CD4-positive, alpha-beta memory T cell (primary cell): Measurements from ENCODE around the gene SULT4A1. TPM values are rescaled to one million over a fixed set of nuclear protein-coding genes. Genes with fewer than 3 reads are reported as not detected.
"Not testable (repeated sequence)": the region's sequence is repeated elsewhere in the genome, so short reads cannot be mapped to it uniquely, and the experiment has no call there.

ENCODE experiments used
- CTCF ChIA-PET: fragments of 350-600 bp; sonication (Branson Sonifier 250); formaldehyde crosslinking; loops from one replicate; lab custom pipeline; 2021; ENCODE audit warnings: inconsistent platforms; ENCODE audit not compliant: partially characterized antibody; lab: Charles Lee
- POLR2A ChIA-PET: fragments of 350-600 bp; sonication (Branson Sonifier 250); formaldehyde crosslinking; loops from one replicate; lab custom pipeline; 2021; ENCODE audit not compliant: partially characterized antibody; lab: Charles Lee
- DNase-seq, 5 donors: peaks; one replicate each; pipeline versions ENCODE4 v3.0.0 to v3.0.0-alpha.2; 2020 to 2022; ENCODE audit warnings: mixed read lengths in 1 of 5
- H3K27ac ChIP-seq: one replicate; pipeline ENCODE4 v1.7.0; 2013; ENCODE audit warnings: low read depth, low read length
- H3K27me3 ChIP-seq: 2 replicates; pipeline ENCODE4 v1.7.0; 2013; ENCODE audit warnings: mild to moderate bottlenecking, low read length, moderate library complexity; ENCODE audit not compliant: insufficient read depth
- H3K36me3 ChIP-seq: 2 replicates; pipeline ENCODE4 v1.7.0; 2013; ENCODE audit warnings: mild to moderate bottlenecking, low read length, moderate library complexity; ENCODE audit not compliant: insufficient read depth
- H3K4me1 ChIP-seq: 2 replicates; pipeline ENCODE4 v1.7.0; 2013; ENCODE audit warnings: mild to moderate bottlenecking, low read length, moderate library complexity; ENCODE audit not compliant: insufficient read depth
- H3K4me3 ChIP-seq, 2 donors: one replicate each; pipeline ENCODE4 v1.7.0; 2013; ENCODE audit warnings: low read length in 2 of 2, mild to moderate bottlenecking in 1 of 2
- H3K9me3 ChIP-seq, 2 donors: one replicate each; pipeline ENCODE4 v1.7.0; 2013; ENCODE audit warnings: low read length in 2 of 2, control low read depth in 1 of 2; ENCODE audit not compliant: control insufficient read depth in 1 of 2
- H3K27ac Mint-ChIP-seq, 7 donors: one replicate each; pipeline ENCODE4 v1.8.0; 2020 to 2021; ENCODE audit warnings: mixed read lengths in 7 of 7, mild to moderate bottlenecking in 6 of 7, inconsistent platforms in 3 of 7, moderate library complexity in 3 of 7
- H3K27me3 Mint-ChIP-seq, 2 donors: one replicate each; pipeline ENCODE4 v1.8.0; 2020 to 2021; ENCODE audit warnings: mixed read lengths in 2 of 2
- H3K36me3 Mint-ChIP-seq, 2 donors: one replicate each; pipeline ENCODE4 v1.8.0; 2020 to 2021; ENCODE audit warnings: mixed read lengths in 2 of 2, inconsistent platforms in 1 of 2, mild to moderate bottlenecking in 1 of 2
- H3K4me1 Mint-ChIP-seq, 4 donors: one replicate each; pipeline ENCODE4 v1.8.0; 2020 to 2021; ENCODE audit warnings: mixed read lengths in 4 of 4, mild to moderate bottlenecking in 1 of 4
- H3K4me3 Mint-ChIP-seq, 8 donors: one replicate each; pipeline ENCODE4 v1.8.0; 2020 to 2021; ENCODE audit warnings: mixed read lengths in 8 of 8, mild to moderate bottlenecking in 7 of 8, moderate library complexity in 6 of 8, inconsistent platforms in 3 of 8
- H3K9me3 Mint-ChIP-seq, 8 donors: one replicate each; pipeline ENCODE4 v1.8.0; 2020 to 2021; ENCODE audit warnings: mixed read lengths in 8 of 8, mild to moderate bottlenecking in 5 of 8, inconsistent platforms in 3 of 8, moderate library complexity in 1 of 8
- intact Hi-C: fragments of 100-400 bp; cut with micrococcal nuclease; formaldehyde crosslinking; loops from one replicate; pipeline ENCODE4 v1.15.1; 2023
- polyA plus RNA-seq, 2 donors: library from polyadenylated mRNA; unstranded; fragments of 300-500 nt; fragmentation: Illumina TruSeq; gene quantifications; one replicate each; pipeline ENCODE4 v1.2.3, GENCODE V29; 2021
- total RNA-seq, 2 experiments: library from RNA; stranded (reverse); gene quantifications; one replicate each; pipeline ENCODE4 v1.2.3, GENCODE V29; 2021

SULT4A1 gene
- total and polyA plus RNA-seq, 4 experiments from 2014 or later: not detected

DNA sequence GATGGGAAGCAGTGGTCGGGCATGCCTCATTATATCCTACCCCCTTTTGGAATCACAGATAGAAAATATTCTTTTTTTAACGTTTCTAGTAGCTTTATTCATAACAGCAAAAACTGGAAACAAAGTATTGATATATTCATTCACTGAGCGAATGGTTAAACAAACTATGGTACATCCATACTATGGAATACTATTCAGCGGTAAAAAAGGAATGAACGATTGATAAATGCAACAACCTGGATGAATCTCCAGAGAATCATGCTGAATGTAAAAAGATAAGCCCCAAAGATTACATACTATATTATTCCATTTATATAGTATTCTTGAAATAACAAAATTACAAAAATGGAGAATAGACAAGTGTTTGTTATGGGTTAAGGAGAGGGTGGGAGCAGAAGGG, 7.5 kb upstream of the SULT4A1 start:
- Mint-ChIP-seq H3K27ac (no peak overlapping the region), H3K27me3 (peaks cover 20 to 29% of the 10 kb centered on the region in 2 donors), H3K36me3 (no peaks in the 10 kb centered on the region), H3K9me3 (peaks cover 0 to 30% (median 10%) of the 10 kb centered on the region in 8 donors), H3K4me1 (no peaks in the 10 kb centered on the region), H3K4me3 (no peak overlapping the region)
- no peak overlapping the region for H3K27ac ChIP-seq
- H3K36me3 ChIP-seq: no peaks in the 10 kb centered on the region
- H3K27me3 ChIP-seq: peaks cover 5% of the 10 kb centered on the region
- DNase-seq: no peak
- CTCF ChIA-PET: interaction anchor here (1.4 kb wide), 1 partner anchor 13 kb away, joined by 4 read pairs; no protein-coding TSS in a partner anchor
- no peaks in the 10 kb centered on the region for H3K4me1 ChIP-seq
- POLR2A ChIA-PET: no interaction called here
- no peak overlapping the region for H3K4me3 ChIP-seq
- no peaks in the 10 kb centered on the region for H3K9me3 ChIP-seq
- intact Hi-C loops: no loop called here

DNA sequence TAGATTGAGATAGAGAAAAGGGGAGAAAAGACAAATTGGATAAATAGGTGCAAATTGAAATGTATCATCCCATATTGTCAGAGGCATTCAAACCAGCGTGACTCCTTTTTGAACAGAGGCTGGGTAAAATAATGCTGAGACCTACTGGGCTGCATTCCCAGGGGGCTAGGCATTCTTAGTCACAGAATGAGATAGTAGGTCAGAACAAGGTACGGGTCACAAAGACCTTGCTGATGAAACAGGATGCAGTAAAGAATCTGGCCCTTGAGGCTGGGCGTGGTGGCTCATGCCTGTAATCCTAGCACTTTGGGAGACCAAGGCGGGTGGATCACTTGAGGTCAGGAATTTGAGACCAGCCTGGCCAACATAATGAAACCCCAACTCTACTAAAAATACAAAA, 6.7 kb upstream of the SULT4A1 start:
- Mint-ChIP-seq H3K27me3 (peaks cover 16 to 31% of the 10 kb centered on the region in 2 donors), H3K9me3 (peaks cover 0 to 30% (median 10%) of the 10 kb centered on the region in 8 donors)
- H3K4me3 Mint-ChIP-seq, DNase-seq, H3K27ac Mint-ChIP-seq, POLR2A ChIA-PET, H3K36me3 ChIP-seq, H3K4me3 ChIP-seq, H3K27me3 ChIP-seq, CTCF ChIA-PET, H3K27ac ChIP-seq, H3K36me3 Mint-ChIP-seq, intact Hi-C loops, H3K4me1 Mint-ChIP-seq, H3K9me3 ChIP-seq, H3K4me1 ChIP-seq: not testable (repeated sequence)

DNA sequence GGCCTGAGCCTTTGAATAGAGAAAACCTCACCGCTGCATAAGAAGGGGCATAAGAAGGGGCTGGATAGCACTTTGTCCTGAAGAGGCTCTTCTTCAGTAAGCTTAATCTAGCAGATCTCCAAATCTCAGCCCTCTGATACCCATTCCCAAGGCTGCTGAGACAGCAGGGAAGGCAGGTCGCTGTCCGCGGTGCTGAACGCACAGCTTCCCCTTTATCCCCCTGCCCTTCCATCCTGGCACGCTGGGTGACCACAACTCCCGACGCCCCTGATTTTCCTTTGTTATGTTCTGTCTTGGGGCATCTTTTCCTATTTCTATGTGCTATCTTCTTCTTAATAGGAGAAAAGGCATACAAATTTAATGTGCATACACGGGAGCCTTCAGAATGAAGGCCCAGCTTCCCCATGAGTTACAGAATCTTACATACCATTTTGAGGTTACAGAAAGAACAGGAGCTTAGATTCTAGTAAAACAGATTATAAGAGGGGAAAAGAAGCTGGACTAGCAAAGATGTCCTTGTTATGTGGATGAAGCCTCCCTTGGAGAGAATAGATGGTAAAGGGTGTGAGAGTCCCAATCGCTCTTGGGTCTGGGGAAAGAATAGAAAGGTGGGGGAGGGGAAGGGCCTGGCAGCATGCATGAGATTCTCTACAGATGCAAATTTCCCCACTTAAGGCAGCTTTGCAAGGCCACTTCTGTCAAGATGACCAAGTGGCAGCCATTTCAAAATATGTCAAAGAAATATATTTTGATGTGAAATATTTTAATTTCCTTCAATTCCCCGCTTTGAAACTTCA, 5.7 kb upstream of the SULT4A1 start:
- Histone ChIP-seq H3K4me3 (no peak overlapping the region), H3K27ac (no peak overlapping the region), H3K27me3 (peaks cover 5% of the 10 kb centered on the region), H3K9me3 (no peaks in the 10 kb centered on the region), H3K36me3 (no peaks in the 10 kb centered on the region), H3K4me1 (no peaks in the 10 kb centered on the region)
- Mint-ChIP-seq H3K9me3 (peaks cover 0 to 30% (median 9%) of the 10 kb centered on the region in 8 donors), H3K4me1 (no peaks in the 10 kb centered on the region), H3K36me3 (no peaks in the 10 kb centered on the region), H3K4me3 (no peak overlapping the region), H3K27ac (no peak overlapping the region), H3K27me3 (peaks cover 20 to 31% of the 10 kb centered on the region in 2 donors)
- peak in 1 of 5 donors; percentile 13 for DNase-seq
- POLR2A ChIA-PET: no interaction called here
- CTCF ChIA-PET: interaction anchor here (1.1 kb wide), 1 partner anchor 15 kb away, joined by 5 read pairs; no protein-coding TSS in a partner anchor
- intact Hi-C loops: no loop called here

DNA sequence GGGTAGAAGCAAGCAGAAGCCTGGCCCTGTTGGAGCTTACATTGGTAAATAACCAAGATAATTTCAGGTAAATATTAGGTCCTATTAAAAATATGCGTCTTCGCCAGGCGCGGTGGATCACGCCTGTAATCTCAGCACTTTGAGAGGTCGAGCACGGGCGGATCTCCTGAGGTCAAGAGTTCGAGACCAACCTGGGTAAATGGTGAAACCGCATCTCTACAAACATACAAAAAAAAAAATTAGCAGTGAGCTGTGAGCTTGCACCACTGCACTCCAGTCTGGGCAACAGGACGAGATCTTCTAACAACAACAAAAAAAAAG, 529 bp upstream of the SULT4A1 start:
- no peak overlapping the region for H3K4me3 ChIP-seq
- H3K9me3 ChIP-seq: no peaks in the 10 kb centered on the region
- Mint-ChIP-seq H3K36me3 (no peaks in the 10 kb centered on the region), H3K27me3 (peaks cover 42% of the 10 kb centered on the region in 2 donors), H3K4me3 (peak overlapping the region in 7 of 8 donors; percentile 6 to 74 (median 70)), H3K4me1 (peaks cover 0 to 5% (median 0%) of the 10 kb centered on the region in 4 donors), H3K27ac (peak overlapping the region in 1 of 7 donors; percentile 29), H3K9me3 (peaks cover 0 to 11% (median under 1%) of the 10 kb centered on the region in 8 donors)
- no peaks in the 10 kb centered on the region for H3K4me1 ChIP-seq
- CTCF ChIA-PET: no interaction called here
- H3K27me3 ChIP-seq: peaks cover 8% of the 10 kb centered on the region
- intact Hi-C loops: no loop called here
- no peak overlapping the region for H3K27ac ChIP-seq
- DNase-seq: no peak
- H3K36me3 ChIP-seq: no peaks in the 10 kb centered on the region
- POLR2A ChIA-PET: no interaction called here

DNA sequence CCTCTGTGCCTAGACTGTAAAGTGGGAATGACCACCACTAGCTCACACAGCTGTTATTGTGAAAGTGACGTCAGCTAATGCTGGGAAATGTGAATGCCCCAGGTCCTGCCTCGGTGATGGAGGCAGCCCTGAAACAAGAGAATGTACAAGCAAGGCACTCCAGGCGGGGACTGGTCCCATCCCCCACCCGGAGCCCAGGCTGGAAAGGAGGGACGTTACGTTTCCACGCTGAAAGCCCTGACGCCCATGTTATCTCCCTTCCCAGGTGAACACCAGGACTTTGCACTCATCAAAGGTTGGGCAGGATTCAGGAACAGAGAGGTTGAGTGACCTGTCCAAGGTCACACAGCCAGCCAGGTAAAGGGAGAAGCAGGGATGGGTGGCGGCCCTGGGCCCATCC, 784 bp downstream of the SULT4A1 start:
- Histone ChIP-seq H3K36me3 (no peaks in the 10 kb centered on the region), H3K4me1 (no peaks in the 10 kb centered on the region), H3K9me3 (no peaks in the 10 kb centered on the region), H3K27ac (no peak overlapping the region), H3K27me3 (peaks cover 8% of the 10 kb centered on the region), H3K4me3 (no peak overlapping the region)
- Mint-ChIP-seq H3K4me1 (peaks cover 0 to 5% (median 0%) of the 10 kb centered on the region in 4 donors), H3K27me3 (peaks cover 45 to 48% of the 10 kb centered on the region in 2 donors), H3K4me3 (peak overlapping the region in 5 of 8 donors; percentile 25 to 61 (median 48)), H3K36me3 (peaks cover 0 to 5% of the 10 kb centered on the region in 2 donors), H3K27ac (no peak overlapping the region), H3K9me3 (peaks cover 0 to 15% (median 8%) of the 10 kb centered on the region in 8 donors)
- ChIA-PET POLR2A (no interaction called here), CTCF (interaction anchor here (0.9 kb wide), 1 partner anchor 22 kb away, joined by 3 read pairs; no protein-coding TSS in a partner anchor)
- intact Hi-C loops: no loop called here
- DNase-seq: no peak

DNA sequence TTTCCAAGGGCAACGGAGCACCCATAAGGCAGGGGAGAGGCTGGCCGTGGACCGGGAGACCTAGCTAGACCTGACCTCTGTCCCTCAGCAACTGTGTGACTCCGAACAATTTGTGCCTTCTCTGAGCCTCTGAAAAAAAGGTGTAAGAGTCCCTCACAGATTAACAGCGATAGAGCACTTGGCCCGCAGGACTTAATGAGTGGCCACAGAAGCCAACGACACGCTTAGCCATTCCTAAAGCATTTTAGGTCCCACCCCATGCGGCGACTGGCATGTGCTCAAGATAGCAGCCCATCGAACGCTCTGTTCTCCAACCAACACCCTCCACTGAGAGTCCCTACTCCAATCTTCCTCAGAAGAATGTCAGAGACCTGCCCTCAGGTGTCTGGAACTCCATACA, 1.5 kb downstream of the SULT4A1 start:
- Mint-ChIP-seq H3K27me3 (peaks cover 46 to 47% of the 10 kb centered on the region in 2 donors), H3K4me3 (peak overlapping the region in 2 of 8 donors; percentile 21 to 61), H3K9me3 (peaks cover 0 to 19% (median 12%) of the 10 kb centered on the region in 8 donors), H3K27ac (peak overlapping the region in 1 of 7 donors; percentile 35), H3K36me3 (peaks cover 0 to 5% of the 10 kb centered on the region in 2 donors), H3K4me1 (peaks cover 0 to 5% (median 0%) of the 10 kb centered on the region in 4 donors)
- ChIA-PET POLR2A (no interaction called here), CTCF (interaction anchor here (0.9 kb wide), 1 partner anchor 22 kb away, joined by 3 read pairs; no protein-coding TSS in a partner anchor)
- intact Hi-C loops: no loop called here
- DNase-seq: no peak
- H3K4me1 ChIP-seq: no peaks in the 10 kb centered on the region
- H3K4me3 ChIP-seq: no peak overlapping the region
- peaks cover 8% of the 10 kb centered on the region for H3K27me3 ChIP-seq
- no peak overlapping the region for H3K27ac ChIP-seq
- no peaks in the 10 kb centered on the region for H3K9me3 ChIP-seq
- H3K36me3 ChIP-seq: no peaks in the 10 kb centered on the region

DNA sequence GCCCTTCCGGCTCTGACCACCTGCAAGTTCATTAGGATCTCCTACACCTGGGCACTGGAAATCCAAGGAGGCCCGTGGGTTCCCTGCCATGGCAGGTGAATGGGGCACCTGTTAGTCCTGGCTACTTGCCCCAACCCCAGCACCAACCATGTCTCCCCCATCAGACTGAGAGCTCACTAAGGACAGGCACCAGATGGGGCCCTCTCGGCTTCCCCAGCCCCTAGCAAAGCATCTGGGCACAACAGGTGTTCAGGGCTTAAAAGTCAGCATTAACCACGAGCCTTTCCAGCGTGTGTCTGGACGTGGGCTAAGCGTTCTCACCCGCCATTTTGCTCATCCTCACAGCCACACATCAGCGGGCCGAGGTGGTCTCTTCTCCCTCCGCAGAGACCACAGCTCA, 2.2 kb downstream of the SULT4A1 start:
- H3K36me3 Mint-ChIP-seq: peaks cover 0 to 5% of the 10 kb centered on the region in 2 donors
- no peaks in the 10 kb centered on the region for H3K9me3 ChIP-seq
- no peak overlapping the region for H3K27ac ChIP-seq
- no peaks in the 10 kb centered on the region for H3K4me1 ChIP-seq
- intact Hi-C loops: no loop called here
- no peak overlapping the region for H3K27ac Mint-ChIP-seq
- H3K27me3 ChIP-seq: peaks cover 8% of the 10 kb centered on the region
- ChIA-PET CTCF (no interaction called here), POLR2A (no interaction called here)
- no peaks in the 10 kb centered on the region for H3K36me3 ChIP-seq
- DNase-seq: no peak
- peaks cover 0 to 5% (median 0%) of the 10 kb centered on the region in 4 donors for H3K4me1 Mint-ChIP-seq
- H3K4me3 Mint-ChIP-seq: no peak overlapping the region
- H3K27me3 Mint-ChIP-seq: peaks cover 44 to 46% of the 10 kb centered on the region in 2 donors
- H3K9me3 Mint-ChIP-seq: peaks cover 0 to 22% (median 11%) of the 10 kb centered on the region in 8 donors
- H3K4me3 ChIP-seq: no peak overlapping the region
